Stimulated activated CD4-positive, alpha-beta T cell treated with anti-CD3 and anti-CD28 coated beads, Interleukin-4, amount 100 ng/mL, for 48 hours (primary cell): ENCODE measurements around the gene CES4A.
"Not testable (repeated sequence)": the region's sequence is repeated elsewhere in the genome, so short reads cannot be mapped to it uniquely, and the experiment has no call there.

ENCODE experiments used
- DNase-seq, 2 donors: peaks; one replicate each; pipeline ENCODE4 v3.0.0-alpha.2; 2020; ENCODE audit warnings: low read depth in 2 of 2

Gene CES4A

DNA sequence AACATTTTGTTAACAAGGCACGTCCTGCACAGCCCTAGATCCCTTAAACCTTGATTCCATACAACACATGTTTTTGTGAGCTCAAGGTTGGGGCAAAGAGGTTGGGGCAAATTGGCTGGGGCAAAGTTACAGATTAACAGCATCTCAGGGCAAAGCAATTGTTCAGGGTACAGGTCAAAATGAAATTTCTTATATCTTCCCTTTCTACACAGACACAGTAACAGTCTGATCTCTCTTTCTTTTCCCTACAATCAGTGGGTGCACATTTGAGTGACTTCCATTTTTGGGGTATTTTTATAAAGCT is 32.3 kb upstream of the CES4A start:
- not testable (repeated sequence) for DNase-seq

DNA sequence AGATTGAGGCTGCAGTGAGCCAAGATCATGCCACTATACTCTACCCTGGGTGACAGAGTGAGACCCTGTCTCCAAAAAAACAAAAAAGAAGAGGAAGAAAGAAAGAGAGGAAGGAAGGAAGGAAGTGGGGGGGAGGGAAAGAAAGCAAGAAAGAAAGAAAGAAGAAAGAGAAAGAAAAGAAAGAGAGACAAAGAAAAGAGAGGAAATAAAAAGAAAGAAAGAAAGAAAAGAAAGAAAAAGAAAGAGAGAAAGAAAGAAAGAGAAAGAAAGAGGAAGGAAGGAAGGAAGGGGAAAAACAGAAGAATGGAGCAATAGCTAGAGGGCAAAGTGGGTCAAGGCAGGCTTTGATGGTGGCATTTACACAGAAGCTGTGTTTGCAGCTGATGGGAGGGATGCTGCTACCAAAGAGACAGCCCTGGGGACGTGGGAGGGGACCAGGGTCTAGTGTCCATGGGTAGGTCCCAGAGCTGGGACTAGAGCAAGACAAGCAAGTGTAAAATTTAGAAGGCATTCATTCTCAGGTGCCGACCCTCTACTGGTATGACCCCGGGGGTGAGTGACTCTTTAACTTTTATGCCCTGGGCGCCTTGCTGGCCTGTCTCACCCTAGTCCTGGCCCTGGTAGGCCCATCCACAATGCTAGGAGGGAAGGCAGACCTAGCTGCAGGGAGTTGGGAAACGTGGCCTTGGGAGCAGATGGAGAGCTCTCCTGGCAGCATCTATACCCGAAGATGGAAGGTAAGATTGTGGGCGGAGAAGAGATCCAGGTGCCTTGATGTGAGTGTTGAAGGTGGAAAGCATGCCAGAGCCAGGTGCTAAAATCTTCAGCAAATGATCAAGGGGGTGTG is 29.3 kb upstream of the CES4A start:
- no peak for DNase-seq

DNA sequence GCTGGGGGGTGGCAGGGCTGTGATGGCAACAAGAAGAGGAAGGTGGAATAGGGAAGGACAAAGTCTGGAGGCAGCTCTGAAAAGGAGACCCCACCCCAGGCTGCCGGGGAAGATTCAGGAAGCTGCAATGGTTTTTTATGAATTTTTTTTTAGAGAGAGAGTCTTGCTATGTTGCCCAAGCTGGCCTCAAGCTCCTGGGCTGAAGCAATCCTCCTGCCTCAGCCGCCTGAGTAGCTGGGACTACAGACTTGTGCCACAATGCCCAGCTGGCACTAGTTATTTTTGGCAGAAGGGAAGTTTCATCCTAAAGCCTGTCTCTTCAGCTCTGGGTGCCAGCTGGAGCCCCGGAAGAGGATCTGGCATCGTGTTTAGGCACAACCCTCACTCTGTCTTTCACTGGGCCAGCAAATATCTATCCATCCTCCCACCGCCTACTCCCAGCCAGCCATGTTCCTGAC is 28.7 kb upstream of the CES4A start:
- no peak for DNase-seq

DNA sequence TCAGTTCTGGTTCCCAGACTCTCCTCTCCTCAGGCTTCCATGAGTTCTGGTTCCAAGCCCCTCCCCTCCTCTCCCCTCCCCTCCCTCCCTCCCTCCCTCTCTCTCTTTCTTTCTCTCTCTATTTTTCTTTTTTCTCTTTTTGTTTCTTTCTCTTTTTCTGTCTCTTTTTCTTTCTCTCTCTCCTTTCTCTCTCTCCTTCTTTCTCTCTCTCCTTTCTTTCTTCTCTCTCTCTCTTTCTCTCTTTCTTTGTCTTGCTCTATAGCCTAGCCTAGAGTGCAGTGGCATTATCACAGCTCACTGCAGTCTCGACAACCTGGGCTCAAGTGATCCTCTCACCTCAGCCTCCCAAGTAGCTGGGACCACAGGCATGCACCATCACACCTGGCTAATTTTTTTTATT is 28.1 kb upstream of the CES4A start:
- DNase-seq, result no peak

DNA sequence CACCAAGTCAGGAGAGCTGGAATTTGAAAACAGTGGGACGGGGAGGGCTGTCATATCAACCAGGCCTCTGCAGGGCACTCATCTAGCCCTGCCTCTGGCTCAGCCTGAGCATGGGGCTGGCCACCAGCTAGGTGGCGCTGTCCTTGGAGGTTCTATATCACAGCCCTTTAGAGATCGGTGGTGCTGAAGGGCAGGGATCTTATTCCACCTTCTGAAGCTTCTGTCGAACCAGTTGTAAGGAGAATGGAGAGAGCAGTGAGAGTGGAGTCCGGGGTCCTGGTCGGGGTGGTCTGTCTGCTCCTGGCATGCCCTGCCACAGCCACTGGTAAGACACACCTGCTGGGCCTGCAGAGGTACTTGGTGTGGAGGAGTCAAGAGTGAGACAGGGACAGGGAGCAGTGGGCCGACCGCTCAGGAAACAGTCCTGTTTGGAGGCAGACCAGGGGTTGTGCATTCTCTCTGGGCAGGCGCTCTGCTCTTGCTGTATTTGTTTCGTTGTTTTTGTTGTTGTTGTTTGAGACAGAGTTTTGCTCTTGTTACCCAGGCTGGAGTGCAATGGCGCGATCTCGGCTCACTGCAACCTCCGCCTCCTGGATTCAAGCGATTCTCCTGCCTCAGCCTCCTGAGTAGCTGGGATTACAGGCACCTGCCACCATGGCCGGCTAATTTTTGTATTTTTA is 27.2 kb upstream of the CES4A start, which contains the start of gene CES3:
TSS of gene CES3 (plus strand) at position 202 of the 680 bp plus-strand sequence. CDS start at position 244, 42 bp downstream.
- DNase-seq, result peak; percentile 62 to 66

DNA sequence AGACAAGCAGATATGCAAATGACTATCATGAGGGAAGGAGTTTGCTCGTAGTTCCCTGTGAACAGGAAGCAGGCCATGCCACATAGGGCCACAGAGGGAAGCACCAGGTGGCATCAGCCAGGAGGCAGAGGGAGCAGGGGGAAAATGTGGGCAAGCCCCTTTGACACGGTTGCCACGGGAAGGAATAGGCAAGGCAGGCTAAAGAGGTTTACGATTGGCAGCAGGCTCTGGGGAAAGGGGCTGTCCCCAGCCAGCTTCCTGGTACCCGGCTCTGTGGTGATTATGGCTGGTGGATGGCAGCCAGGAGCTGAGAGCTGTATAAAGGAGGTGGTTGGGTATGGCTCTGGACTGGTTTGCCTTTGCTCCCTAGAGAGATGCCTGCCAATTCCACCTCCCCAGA is 26.5 kb upstream of the CES4A start:
- DNase-seq, result no peak

DNA sequence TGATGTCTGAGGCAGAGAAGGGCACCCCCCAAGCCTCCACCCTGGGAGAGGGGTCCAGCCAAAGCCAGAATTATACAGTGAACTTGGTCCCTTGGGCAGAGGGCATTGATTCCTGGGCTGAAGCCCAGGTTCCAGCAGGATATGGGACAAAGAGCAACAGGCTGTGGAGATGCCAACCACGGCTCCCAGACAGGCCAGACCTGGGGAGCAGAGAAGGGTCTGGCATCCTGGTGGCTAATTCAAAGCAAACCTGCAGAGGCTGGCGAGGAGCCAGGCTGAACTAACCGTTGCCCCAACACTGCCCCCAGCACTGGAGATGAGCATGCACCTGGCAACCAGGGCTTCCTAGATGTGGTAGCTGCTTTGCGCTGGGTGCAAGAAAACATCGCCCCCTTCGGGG is 24.3 kb upstream of the CES4A start:
- no peak for DNase-seq

DNA sequence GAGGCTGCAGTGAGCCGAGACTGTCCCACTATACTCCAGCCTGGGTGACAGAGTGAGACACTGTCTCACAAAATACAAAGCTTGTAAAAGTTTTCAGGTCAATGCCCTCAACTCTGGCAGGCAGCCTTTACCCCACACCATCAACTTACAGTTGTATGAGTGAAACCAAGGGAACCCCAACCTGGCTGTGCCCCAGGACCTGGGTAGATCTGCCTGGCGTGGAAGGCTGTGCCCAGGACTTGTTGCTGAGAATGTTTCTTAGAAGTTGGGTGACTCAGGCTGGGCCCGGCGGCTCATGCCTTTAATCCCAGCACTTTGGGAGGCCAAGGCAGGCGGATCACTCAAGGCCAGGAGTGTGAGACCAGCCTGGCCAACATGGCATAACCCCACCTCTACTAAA is 19.5 kb upstream of the CES4A start:
- DNase-seq, result no peak

DNA sequence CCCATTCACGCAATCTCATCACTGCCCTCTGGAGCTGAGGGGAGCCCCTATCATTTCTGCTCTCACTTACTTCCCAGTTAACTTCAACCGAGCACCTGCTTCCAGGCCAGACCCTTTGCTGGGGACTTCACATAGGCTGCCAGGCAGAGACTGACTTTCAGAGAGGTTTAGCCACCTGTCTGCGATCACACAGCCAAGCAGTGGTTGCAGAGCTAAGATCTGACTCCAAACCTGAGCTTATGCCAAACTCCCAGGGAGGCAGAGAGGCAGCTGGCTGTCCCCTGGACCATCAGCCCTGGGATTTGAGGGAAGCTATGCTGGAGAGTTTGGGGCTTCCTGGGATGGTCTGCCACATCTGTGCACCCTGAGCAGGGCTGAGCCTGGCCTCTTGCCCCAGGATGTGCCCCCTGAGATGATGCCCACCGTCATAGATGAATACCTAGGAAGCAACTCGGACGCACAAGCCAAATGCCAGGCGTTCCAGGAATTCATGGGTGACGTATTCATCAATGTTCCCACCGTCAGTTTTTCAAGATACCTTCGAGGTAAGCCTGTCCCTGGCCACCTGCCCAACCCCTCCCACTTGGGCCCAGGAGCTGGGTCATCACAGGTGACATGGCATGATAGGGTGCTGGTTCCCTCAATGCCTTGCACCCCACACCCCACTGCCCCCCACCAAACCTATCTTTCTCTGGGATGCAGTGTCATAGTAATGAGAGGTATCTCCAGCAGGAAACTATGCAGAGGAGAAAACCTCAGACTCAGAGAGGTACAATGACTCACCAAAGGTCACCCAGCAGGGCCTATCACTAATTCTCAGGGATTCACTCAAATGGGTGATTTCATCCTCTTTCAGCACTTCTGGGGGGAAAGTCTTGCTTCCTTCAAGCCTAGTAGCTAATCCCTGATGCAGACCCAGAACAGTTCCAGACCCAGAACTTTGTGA is 17.3 kb upstream of the CES4A start:
- DNase-seq, result no peak

DNA sequence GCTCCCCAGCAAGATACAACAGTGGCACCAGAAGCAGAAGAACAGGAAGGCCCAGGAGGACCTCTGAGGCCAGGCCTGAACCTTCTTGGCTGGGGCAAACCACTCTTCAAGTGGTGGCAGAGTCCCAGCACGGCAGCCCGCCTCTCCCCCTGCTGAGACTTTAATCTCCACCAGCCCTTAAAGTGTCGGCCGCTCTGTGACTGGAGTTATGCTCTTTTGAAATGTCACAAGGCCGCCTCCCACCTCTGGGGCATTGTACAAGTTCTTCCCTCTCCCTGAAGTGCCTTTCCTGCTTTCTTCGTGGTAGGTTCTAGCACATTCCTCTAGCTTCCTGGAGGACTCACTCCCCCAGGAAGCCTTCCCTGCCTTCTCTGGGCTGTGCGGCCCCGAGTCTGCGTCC is 15.4 kb upstream of the CES4A start:
- no peak for DNase-seq

DNA sequence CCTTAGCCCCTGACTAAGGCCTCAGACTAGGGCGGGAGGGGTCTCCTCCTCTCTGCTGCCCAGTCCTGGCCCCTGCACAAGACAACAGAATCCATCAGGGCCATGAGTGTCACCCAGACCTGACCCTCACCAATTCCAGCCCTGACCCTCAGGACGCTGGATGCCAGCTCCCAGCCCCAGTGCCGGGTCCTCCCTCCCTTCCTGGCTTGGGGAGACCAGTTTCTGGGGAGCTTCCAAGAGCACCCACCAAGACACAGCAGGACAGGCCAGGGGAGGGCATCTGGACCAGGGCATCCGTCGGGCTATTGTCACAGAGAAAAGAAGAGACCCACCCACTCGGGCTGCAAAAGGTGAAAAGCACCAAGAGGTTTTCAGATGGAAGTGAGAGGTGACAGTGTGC is 14.7 kb upstream of the CES4A start:
- no peak for DNase-seq

DNA sequence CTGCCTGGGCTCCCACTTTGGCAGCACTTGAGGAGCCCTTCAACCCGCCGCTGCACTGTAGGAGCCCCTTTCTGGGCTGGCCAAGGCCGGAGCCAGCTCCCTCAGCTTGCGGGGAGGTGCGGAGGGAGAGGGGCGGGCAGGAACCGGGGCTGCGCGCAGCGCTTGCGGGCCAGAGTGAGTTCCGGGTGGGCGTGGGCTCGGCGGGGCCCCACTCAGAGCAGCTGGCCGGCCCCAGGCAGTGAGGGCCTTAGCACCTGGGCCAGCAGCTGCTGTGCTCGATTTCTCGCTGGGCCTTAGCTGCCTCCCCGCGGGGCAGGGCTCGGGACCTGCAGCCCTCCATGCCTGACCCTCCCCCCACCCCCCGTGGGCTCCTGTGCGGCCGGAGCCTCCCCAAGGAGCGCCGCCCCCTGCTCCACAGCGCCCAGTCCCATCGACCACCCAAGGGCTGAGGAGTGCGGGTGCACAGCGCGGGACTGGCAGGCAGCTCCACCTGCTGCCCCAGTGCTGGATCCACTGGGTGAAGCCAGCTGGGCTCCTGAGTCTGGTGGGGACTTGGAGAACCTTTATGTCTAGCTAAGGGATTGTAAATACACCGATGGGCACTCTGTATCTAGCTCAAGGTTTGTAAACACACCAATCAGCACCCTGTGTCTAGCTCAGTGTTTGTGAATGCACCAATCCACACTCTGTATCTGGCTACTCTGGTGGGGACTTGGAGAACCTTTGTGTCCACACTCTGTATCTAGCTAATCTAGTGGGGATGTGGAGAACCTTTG is 14.0 kb upstream of the CES4A start:
- DNase-seq, result not testable (repeated sequence)

DNA sequence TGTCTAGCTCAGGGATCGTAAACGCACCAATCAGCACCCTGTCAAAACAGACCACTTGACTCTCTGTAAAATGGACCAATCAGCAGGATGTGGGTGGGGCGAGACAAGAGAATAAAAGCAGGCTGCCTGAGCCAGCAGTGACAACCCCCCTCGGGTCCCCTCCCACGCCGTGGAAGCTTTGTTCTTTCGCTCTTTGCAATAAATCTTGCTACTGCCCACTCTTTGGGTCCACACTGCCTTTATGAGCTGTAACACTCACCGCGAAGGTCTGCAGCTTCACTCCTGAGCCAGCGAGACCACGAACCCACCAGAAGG is 13.5 kb upstream of the CES4A start:
- peak; percentile 44 to 48 for DNase-seq

DNA sequence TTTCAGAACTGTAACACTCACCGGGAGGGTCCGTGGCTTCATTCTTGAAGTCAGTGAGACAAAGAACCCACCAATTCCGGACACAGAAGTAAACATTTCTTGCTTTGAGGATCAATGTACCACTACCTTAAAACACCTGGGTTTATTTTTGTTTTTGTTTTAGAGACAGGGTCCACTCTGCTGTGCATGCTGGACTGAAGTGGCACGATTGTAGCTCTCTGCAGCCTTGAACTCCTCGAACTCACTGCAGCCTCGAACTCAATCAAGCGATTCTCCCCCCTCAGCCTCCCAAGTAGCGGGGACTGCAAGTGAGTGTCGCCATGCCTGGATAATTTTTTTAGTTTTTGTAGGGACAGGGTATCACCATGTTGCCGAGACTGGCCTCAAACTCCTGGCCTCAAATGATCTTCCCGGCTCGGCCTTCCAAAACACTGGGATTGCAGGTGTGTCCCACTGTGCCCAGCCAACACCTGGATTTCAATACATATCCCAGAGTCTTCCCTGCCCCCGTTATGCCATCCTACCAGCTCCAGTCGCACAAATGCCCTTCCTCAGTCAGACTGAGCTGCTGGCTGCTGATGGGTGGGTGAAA is 13.0 kb upstream of the CES4A start:
- no peak for DNase-seq

DNA sequence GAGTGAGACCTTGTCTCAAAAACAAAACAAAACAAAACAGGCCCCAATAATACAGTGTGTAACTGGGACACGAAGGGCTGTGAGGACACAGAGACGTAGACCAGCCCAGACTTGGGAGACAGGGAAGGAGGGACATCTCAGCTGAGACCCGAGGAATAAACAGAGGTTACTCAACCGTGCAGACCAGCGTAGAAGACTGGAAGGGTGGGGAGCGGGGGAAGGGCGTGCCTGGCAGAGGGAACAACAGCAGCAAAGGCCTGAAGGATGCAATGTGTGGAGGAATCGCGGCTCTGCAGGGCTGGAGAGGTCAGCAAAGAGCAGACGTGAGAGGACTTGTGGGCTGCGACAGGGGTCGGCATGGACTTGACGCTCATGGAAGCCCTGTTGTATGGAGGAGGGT is 11.6 kb upstream of the CES4A start:
- DNase-seq, result no peak

DNA sequence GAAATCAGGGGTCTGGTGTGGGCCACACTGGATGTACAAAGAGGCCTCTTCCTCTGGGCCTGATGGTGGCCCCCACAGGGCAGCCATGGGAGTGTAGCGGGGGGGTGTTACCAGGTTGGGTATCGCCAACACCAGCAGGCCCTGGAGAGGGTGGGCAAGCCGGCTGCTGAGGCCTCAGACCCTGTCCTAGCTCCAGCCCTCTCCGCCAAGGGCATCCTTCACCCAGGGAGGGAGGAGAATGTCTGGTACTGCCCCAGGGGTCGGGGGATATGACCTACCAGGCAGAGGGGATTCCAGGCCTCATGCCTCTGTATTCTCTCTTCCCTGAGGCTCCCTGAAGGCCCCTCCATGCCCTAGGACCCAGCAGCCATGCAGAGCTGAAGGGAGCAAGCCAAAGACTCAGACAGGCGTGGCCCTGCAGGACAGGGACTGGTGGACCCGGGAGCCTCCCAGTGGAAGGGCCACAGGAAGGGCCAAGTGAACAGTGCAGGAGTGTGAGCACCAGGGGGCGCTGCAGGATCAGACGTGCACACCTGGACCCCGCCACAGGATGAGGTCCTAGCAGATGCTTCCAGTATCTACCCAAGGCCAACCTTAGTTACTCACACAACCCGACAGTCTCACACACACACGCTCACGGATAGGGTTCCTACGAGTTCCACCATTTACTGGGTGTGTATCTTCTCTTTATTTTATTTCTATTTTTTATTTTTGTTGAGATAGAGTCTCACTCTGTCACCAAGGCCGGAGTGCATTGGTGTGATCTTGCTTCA is 10.9 kb upstream of the CES4A start:
- peak; percentile 87 to 94 for DNase-seq

DNA sequence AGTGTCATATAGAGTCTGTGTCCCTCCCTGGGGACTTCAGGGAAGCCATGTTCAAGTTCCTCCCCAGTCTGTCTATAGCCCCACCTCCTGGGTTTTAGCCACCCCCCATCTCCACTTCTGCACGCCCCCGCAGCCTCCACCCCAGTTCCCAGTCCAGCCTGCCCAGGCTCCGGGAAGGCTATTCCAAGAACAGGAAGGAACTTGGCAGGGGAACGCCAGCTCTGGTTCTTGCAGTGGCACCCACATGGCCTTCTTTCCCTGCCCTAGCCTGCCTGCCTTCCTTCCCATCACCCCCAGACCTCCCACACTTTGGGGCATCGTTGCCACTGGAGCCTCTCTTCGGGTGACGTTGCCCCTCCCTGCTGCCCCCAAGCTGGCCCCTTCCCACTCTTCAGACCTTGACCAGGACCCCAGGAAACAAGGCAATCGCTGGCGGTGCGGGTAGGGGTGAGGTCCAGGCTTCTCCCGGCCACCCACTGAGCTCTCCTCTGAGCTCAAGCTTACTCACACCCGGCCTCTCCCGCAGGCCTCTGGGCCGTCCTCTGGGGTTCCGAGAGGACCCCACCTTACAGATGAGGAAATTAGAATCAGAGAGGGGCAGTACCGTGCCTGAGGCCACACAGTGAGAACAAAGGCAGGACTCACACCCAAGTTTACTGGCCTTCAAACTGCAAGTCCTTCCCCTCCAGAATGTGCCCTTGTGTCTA is 9.2 kb upstream of the CES4A start:
- no peak for DNase-seq

DNA sequence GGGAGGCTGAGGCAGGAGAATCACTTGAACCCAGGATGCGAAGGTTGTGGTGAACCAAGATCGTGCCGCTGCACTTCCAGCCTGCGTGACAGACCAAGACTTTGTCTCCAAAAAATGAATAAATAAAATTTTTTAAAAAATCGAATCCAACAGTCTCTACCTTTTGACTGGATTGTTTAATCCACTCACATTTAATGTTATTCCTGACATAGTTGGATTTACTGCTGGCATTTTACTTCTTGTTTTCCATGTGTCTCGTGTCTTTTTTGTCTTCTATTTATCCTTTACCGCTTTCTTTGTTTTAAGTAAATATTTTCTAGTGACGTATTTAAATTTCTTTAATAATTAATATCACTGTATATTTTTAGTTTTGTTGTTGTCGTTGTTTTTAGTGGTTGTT is 5.4 kb upstream of the CES4A start:
- DNase-seq, result no peak

DNA sequence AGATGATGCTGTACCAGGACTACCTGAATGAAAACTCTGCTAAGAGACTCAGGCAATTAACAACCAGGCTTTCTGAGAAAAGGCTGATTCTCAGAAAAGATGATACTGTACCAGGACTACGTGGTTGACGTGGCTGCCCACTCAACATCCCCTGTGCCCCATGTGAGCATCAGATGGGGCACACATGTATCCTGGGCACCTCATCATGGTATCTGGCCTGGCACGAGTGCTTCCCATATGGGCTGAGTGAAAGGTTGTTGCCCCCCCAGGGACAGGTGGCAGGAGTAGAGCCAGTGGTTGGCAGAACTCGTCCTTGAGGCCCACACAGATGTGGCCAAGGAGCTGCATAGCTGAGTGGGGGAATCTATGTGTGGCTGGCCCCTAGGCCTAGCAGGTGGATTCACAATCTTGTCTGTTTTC is 3.5 kb upstream of the CES4A start:
- DNase-seq, result peak; percentile 60 to 68

DNA sequence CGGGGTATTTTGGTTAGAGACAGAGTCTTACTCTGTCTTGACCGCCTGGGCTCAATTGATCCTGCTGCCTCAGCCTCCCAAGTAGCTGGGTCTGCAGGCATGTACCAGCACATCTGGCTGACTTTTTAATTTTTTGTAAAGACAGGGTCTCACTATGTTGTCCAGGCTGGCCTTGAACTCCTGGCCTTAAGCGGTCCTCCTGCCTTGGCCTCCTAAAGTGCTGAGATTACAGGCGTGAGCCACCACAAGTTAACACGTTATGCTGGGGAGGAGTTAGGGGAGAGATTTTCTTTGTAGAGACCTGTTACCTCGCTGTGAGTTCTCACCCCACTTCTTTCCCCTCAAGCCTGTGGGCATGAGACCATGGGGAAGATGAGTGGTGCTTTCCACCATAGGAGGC is 1.8 kb upstream of the CES4A start:
- DNase-seq, result no peak
